ENCODE results near the gene CAV1. TPM values are rescaled to one million over a fixed set of nuclear protein-coding genes. Genes with fewer than 3 reads are reported as not detected.

The CAV1 gene
- total RNA-seq, 1 donor from 2014 or later: 15.8 TPM

- peak; percentile 37 for TF ChIP-seq CTCF (IDR thresholded peaks at IDR 0.05; ENCODE audit: insufficient read depth, low read length, poor library complexity, severe bottlenecking)
- no peaks in the 10 kb centered on the region for H3K27me3 ChIP-seq (ENCODE audit: control insufficient read depth, insufficient read depth, low read length)
- H3K36me3 ChIP-seq (ENCODE audit: control insufficient read depth, insufficient read depth, low read length): no peaks in the 10 kb centered on the region
- no peak overlapping the region for H3K4me3 ChIP-seq (ENCODE audit: low read depth, low read length)
- no peak for DNase-seq (ENCODE audit: low read depth)
Measured at GRCh38 chr7:116588641-116589594, 64.1 kb downstream of the CAV1 start.

DNA sequence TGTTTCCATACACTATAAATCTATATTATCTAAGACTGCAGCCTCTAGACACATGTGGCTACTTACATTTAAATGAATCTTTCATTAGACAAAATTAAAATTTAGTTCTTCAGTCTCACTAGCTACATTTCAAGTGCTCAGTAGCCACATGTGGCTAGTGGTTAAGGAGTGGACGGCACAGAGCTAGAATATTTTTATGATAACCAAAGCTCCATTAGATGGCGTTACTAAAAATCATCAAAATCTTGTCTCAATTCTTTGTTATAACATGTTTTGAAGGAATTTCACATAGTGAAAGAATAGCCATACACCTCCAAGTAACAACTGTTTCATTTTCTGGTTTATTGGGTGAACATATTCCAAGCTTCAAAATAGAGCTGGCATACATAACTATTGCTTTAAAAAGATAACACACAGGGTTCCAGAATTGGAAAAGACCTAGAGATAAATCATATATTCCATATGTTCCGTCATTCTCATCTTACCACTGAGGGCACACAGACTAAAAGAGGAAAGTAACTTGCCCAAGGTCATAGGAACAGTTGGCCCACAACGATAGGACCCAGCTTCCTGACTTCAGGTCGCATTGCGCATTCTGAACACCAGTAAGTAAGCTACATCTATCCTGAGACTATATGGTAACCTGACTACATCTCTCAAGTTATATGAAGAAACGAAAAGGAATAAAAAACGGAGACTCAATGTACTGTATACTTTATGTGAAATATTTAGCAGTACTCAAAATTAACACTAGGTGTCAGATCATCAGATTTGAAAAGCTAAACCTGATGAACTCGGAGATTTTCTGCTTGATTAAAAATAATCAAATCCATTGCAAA lies 66.6 kb downstream of the CAV1 start:
- peak; percentile 34 for TF ChIP-seq CTCF (IDR thresholded peaks at IDR 0.05; ENCODE audit: insufficient read depth, low read length, poor library complexity, severe bottlenecking)
- H3K4me3 ChIP-seq (ENCODE audit: low read depth, low read length): no peak overlapping the region
- no peaks in the 10 kb centered on the region for H3K36me3 ChIP-seq (ENCODE audit: control insufficient read depth, insufficient read depth, low read length)
- DNase-seq (ENCODE audit: low read depth): no peak
- H3K27me3 ChIP-seq (ENCODE audit: control insufficient read depth, insufficient read depth, low read length): no peaks in the 10 kb centered on the region

DNA sequence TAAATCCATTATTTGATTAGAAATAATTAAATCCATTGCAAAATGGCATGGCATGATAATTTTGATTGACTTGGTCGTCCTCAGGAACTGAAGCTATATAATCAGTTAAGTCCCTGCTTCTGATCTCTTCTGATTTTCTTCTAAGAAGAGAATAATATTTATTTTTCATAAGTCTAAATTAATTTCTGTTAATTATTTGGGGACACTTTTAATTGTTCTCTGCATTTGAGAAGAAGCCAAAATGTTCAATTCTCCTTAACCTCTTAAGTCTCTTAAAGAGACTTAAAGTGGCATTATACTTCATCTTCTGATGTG lies 67.2 kb downstream of the CAV1 start:
- TF ChIP-seq CTCF (IDR thresholded peaks at IDR 0.05; ENCODE audit: insufficient read depth, low read length, poor library complexity, severe bottlenecking): no peak
- Histone ChIP-seq H3K4me3 (ENCODE audit: low read depth, low read length) (no peak overlapping the region), H3K36me3 (ENCODE audit: control insufficient read depth, insufficient read depth, low read length) (no peaks in the 10 kb centered on the region), H3K27me3 (ENCODE audit: control insufficient read depth, insufficient read depth, low read length) (no peaks in the 10 kb centered on the region)
- DNase-seq (ENCODE audit: low read depth): no peak

- TF ChIP-seq CTCF (IDR thresholded peaks at IDR 0.05; ENCODE audit: insufficient read depth, low read length, poor library complexity, severe bottlenecking): no peak
- Histone ChIP-seq H3K4me3 (ENCODE audit: low read depth, low read length) (no peak overlapping the region), H3K36me3 (ENCODE audit: control insufficient read depth, insufficient read depth, low read length) (no peaks in the 10 kb centered on the region), H3K27me3 (ENCODE audit: control insufficient read depth, insufficient read depth, low read length) (no peaks in the 10 kb centered on the region)
- no peak for DNase-seq (ENCODE audit: low read depth)
Measured at GRCh38 chr7:116592445-116592844, 67.6 kb downstream of the CAV1 start.

DNA sequence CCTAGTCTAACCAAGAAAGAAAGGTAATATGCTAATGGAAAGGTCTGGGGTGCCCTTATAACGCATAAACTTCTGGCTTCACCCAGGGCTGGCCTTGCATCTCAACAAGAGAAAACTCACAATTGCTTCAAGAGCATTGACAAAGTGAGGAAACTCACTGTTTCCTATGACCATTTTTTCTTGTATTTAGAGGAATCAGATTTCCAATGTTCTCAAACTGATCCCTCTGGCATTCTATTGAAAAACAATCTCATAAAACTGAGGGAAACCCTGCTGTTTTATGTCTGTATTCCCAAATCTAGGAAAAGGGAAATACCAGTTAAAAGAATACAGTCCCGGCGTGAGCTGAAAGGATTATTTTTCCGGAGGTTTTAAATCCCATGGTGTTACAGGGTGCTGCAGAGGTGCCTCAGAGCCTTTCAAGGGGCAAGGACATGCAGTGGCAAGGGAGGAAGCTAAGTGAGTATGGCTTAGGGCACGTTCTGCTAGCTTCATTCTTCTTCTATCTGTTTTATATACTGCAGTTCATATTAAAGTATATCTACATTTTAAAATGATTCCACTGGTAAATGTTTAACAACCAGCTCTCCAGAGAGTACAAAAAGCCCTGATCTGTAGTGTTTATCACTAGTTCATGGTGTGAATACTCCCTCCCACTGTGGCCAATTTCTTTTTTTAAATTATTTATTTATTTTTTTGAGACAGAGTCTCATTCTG lies 68.7 kb downstream of the CAV1 start:
- no peak for DNase-seq (ENCODE audit: low read depth)

More for the DNA sequence above, 68.7 kb downstream of the CAV1 start:
- TF ChIP-seq CTCF (IDR thresholded peaks at IDR 0.05; ENCODE audit: insufficient read depth, low read length, poor library complexity, severe bottlenecking): no peak
- H3K27me3 ChIP-seq (ENCODE audit: control insufficient read depth, insufficient read depth, low read length): no peaks in the 10 kb centered on the region
- H3K4me3 ChIP-seq (ENCODE audit: low read depth, low read length): no peak overlapping the region
- no peaks in the 10 kb centered on the region for H3K36me3 ChIP-seq (ENCODE audit: control insufficient read depth, insufficient read depth, low read length)

All from kidney epithelial cell (primary cell).